GM19372 (cell line): ENCODE data around the gene DLG2.

Experiments used
- ATAC-seq: cut with Tn5 transposase; IDR thresholded peaks from one replicate; pipeline ENCODE4 v1.9.1; 2021; ENCODE audit warnings: mild to moderate bottlenecking, low read depth, moderate library complexity; ENCODE audit not compliant: unreplicated experiment

DLG2 gene

GRCh38 chr11:83554876-83555275 is 2072.3 kb downstream of the DLG2 start:
- no peak for ATAC-seq

- no peak for ATAC-seq
Measured at GRCh38 chr11:83549984-83550667, 2077.0 kb downstream of the DLG2 start.

- ATAC-seq = no peak
Measured at GRCh38 chr11:83546368-83546767, 2080.8 kb downstream of the DLG2 start.

- ATAC-seq = no peak
Measured at GRCh38 chr11:83545494-83546260, 2081.5 kb downstream of the DLG2 start.

- no peak for ATAC-seq
Measured at GRCh38 chr11:83544846-83545245, 2082.3 kb downstream of the DLG2 start.

GRCh38 chr11:83543706-83544439 is 2083.3 kb downstream of the DLG2 start:
- ATAC-seq = no peak

GRCh38 chr11:83542861-83543260 is 2084.3 kb downstream of the DLG2 start:
- no peak for ATAC-seq

- no peak for ATAC-seq
Measured at GRCh38 chr11:83540728-83541127, 2086.4 kb downstream of the DLG2 start.

- ATAC-seq = no peak
Measured at GRCh38 chr11:83540112-83540675, 2086.9 kb downstream of the DLG2 start.

GRCh38 chr11:83538286-83538685 is 2088.9 kb downstream of the DLG2 start:
- ATAC-seq = no peak

GRCh38 chr11:83537131-83537610 is 2090.0 kb downstream of the DLG2 start:
- ATAC-seq = no peak

- ATAC-seq = no peak
Measured at GRCh38 chr11:83533166-83533565, 2094.0 kb downstream of the DLG2 start.

- ATAC-seq = no peak
Measured at GRCh38 chr11:83528877-83529276, 2098.3 kb downstream of the DLG2 start.

GRCh38 chr11:83528225-83528624 is 2098.9 kb downstream of the DLG2 start:
- no peak for ATAC-seq

- ATAC-seq = no peak
Measured at GRCh38 chr11:83523676-83524075, 2103.5 kb downstream of the DLG2 start.

GRCh38 chr11:83522911-83523310 is 2104.2 kb downstream of the DLG2 start:
- ATAC-seq = no peak

- no peak for ATAC-seq
Measured at GRCh38 chr11:83521647-83522596, 2105.2 kb downstream of the DLG2 start.

GRCh38 chr11:83520849-83521248 is 2106.3 kb downstream of the DLG2 start:
- no peak for ATAC-seq

- ATAC-seq = no peak
Measured at GRCh38 chr11:83511646-83512045, 2115.5 kb downstream of the DLG2 start.
